AG04449 (cell line): Measurements from ENCODE around the gene SLC25A52.

Experiments
- CTCF ChIA-PET: fragments of 350-600 bp; formaldehyde crosslinking; extraction: SDS; loops from one replicate; lab custom pipeline; 2021; ENCODE audit warnings: antibody characterized with exemption; lab: Yijun Ruan, JAX
- POLR2A ChIA-PET: fragments of 400-600, 350-600 bp; formaldehyde crosslinking; extraction: SDS; loops from one replicate; lab custom pipeline; 2020; ENCODE audit warnings: antibody characterized with exemption, inconsistent platforms; lab: Yijun Ruan, JAX
- DNase-seq: peaks from one replicate; pipeline ENCODE4 v3.0.0-alpha.2; 2010; ENCODE audit warnings: low read depth, low spot score
- H3K4me3 ChIP-seq: 2 replicates; pipeline ENCODE4 v1.5.1; 2011; ENCODE audit warnings: low read depth, mild to moderate bottlenecking, control low read depth, low read length
- CTCF ChIP-seq: IDR thresholded peaks from one replicate; pipeline ENCODE4 v1.5.1; 2011; ENCODE audit warnings: mild to moderate bottlenecking, moderate library complexity, low read length, control low read depth, inconsistent platforms; ENCODE audit not compliant: insufficient read depth; ENCODE audit errors: missing control alignments

Gene SLC25A52

DNA sequence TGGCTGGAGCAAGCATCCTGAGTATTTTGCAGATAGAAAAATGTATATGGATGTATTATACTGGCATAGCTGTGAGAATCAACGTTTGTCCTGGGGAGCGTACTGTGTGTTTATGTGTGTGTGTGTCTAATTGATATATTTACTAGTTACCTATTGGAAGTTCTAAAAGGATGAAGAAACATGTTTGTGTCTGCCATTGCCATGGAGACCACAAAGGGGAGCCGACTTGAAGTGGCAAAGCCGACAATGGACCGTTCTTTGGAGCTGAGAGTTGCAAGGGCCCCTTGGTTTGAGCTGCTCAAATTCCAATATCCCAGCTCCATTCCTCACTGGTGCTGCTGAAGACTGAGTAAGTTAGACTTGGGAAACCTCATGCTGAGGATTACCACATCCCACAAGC, 14.3 kb upstream of the SLC25A52 start:
- DNase-seq: no peak
- ChIA-PET CTCF (no interaction called here), POLR2A (no interaction called here)
- no peak overlapping the region for H3K4me3 ChIP-seq
- TF ChIP-seq CTCF: no peak

- no peak for TF ChIP-seq CTCF
- POLR2A ChIA-PET: no interaction called here
- CTCF ChIA-PET: no interaction called here
- no peak for DNase-seq
- no peak overlapping the region for H3K4me3 ChIP-seq
Measured at GRCh38 chr18:31774477-31774785, 13.8 kb upstream of the SLC25A52 start.

DNA sequence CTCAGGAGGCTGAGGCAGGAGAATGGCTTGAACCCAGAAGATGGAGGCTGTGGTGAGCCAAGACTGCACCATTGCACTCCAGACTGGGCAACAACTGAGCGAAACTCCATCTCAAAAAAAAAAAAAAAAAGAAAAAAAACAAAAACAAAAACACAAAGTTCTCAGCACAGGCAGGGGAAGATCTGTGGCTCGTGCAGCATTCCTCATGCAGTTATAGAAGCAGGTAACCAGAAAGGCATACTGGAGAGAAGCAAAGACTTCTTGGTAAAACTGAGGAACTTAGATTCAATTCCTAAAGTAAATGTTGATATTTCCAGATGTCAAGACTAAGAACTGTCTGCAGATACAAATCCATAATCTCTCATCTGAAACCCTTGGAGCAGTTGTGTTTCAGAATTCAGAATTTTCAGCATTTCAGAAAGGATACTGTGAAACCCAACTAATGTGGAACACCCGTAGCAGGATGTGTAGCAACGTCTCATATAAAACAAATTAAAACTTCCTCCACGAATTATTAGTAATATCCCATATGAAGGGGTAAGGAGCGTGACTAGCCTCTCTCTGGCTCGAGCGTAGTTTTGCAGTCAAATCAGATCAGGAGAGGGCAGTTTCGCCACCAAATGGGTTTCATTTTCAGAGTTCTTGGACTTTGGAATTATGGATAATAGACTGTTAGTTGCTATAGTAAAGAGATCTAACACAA, 13.2 kb upstream of the SLC25A52 start:
- no peak for TF ChIP-seq CTCF
- ChIA-PET CTCF (no interaction called here), POLR2A (no interaction called here)
- DNase-seq: no peak
- H3K4me3 ChIP-seq: no peak overlapping the region

DNA sequence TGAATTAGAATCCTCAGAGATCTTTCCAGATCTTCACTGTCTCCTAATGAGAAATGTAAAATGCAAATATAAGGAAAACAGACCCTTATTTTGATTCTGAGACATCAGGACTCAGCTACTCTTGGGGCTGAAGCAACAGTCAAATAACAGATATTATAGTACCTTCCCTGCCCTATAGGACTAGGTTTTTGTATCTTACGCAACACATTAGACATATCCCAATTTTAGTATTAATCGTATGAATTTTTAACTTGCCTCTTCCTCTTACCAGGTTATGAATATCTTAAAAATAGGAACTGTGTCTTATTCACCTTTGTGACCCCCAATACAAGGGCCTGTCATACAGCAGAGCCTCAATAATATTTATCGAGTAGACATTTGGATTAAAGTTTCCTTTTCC, 12.0 kb upstream of the SLC25A52 start:
- DNase-seq: no peak
- ChIA-PET CTCF (no interaction called here), POLR2A (no interaction called here)
- no peak for TF ChIP-seq CTCF
- H3K4me3 ChIP-seq: no peak overlapping the region

- no peak overlapping the region for H3K4me3 ChIP-seq
- CTCF ChIA-PET: no interaction called here
- no peak for DNase-seq
- no peak for TF ChIP-seq CTCF
- POLR2A ChIA-PET: no interaction called here
Measured at GRCh38 chr18:31750273-31750672, 10.4 kb downstream of the SLC25A52 start.

GRCh38 chr18:31746396-31746795, 14.3 kb downstream of the SLC25A52 start:
- H3K4me3 ChIP-seq: no peak overlapping the region
- ChIA-PET POLR2A (no interaction called here), CTCF (interaction anchor here (0.6 to 2.7 kb wide), 3 partner anchors 10 to 25 kb away, joined by 3 to 7 read pairs (median 3); no protein-coding TSS in a partner anchor)
- no peak for TF ChIP-seq CTCF
- DNase-seq: no peak
